H9 (cell line): ENCODE results near the gene KAZN. TPM values are rescaled to one million over a fixed set of nuclear protein-coding genes. Genes with fewer than 3 reads are reported as not detected.

Experiments used
- DNase-seq: peaks from one replicate; pipeline ENCODE4 v3.0.0-alpha.2; 2017
- H2AFZ ChIP-seq: one replicate; pipeline ENCODE4 v1.6.1; 2013; ENCODE audit warnings: mild to moderate bottlenecking, low read length, control low read depth, moderate library complexity
- H2AK5ac ChIP-seq: 2 replicates; pipeline ENCODE4 v1.6.1; 2013; ENCODE audit warnings: low read length, control low read depth, mixed read lengths; ENCODE audit not compliant: insufficient read length
- H2BK120ac ChIP-seq: one replicate; pipeline ENCODE4 v1.6.1; 2013; ENCODE audit warnings: low read depth, mild to moderate bottlenecking, low read length, control low read depth, inconsistent platforms; ENCODE audit not compliant: poor library complexity, severe bottlenecking
- H2BK12ac ChIP-seq: 2 replicates; pipeline ENCODE4 v1.6.1; 2013; ENCODE audit warnings: low read length, control low read depth, mixed read lengths, low read depth; ENCODE audit not compliant: insufficient read length
- H2BK15ac ChIP-seq: 2 replicates; pipeline ENCODE4 v1.6.1; 2013; ENCODE audit warnings: low read depth, low read length, control low read depth
- H2BK20ac ChIP-seq: one replicate; pipeline ENCODE4 v1.6.1; 2013; ENCODE audit warnings: low read depth, mild to moderate bottlenecking, low read length, control low read depth, inconsistent platforms; ENCODE audit not compliant: poor library complexity, severe bottlenecking
- H2BK5ac ChIP-seq: 2 replicates; pipeline ENCODE4 v1.6.1; 2013; ENCODE audit warnings: low read length, control low read depth, mixed read lengths; ENCODE audit not compliant: insufficient read length
- H3K14ac ChIP-seq: 2 replicates; pipeline ENCODE4 v1.6.1; 2013; ENCODE audit warnings: low read length, control low read depth; ENCODE audit not compliant: insufficient read depth
- H3K18ac ChIP-seq: 2 replicates; pipeline ENCODE4 v1.6.1; 2013; ENCODE audit warnings: low read depth, mild to moderate bottlenecking, mixed read lengths, low read length, control low read depth; ENCODE audit not compliant: insufficient read length
- H3K23ac ChIP-seq: 2 replicates; pipeline ENCODE4 v1.6.1; 2013; ENCODE audit warnings: low read length, control low read depth, mixed read lengths, low read depth; ENCODE audit not compliant: insufficient read length
- H3K23me2 ChIP-seq: 2 replicates; pipeline ENCODE4 v1.6.1; 2013; ENCODE audit warnings: low read depth, mild to moderate bottlenecking, mixed read lengths, low read length, control low read depth; ENCODE audit not compliant: insufficient read length, poor library complexity, severe bottlenecking
- H3K27ac ChIP-seq: 2 replicates; pipeline ENCODE4 v1.5.1; 2013; ENCODE audit warnings: low read length, control low read depth, mixed read lengths, low read depth; ENCODE audit not compliant: insufficient read length
- H3K27me3 ChIP-seq: 2 replicates; pipeline ENCODE4 v1.6.1; 2013; ENCODE audit warnings: low read length, control low read depth, inconsistent platforms; ENCODE audit not compliant: insufficient read depth
- H3K4ac ChIP-seq: 2 replicates; pipeline ENCODE4 v1.6.1; 2013; ENCODE audit warnings: low read depth, mild to moderate bottlenecking, control low read depth, inconsistent platforms, low read length, moderate library complexity
- H3K4me1 ChIP-seq: 2 replicates; pipeline ENCODE4 v1.6.1; 2013; ENCODE audit warnings: low read length, control low read depth, inconsistent platforms; ENCODE audit not compliant: insufficient read depth
- H3K4me2 ChIP-seq: 2 replicates; pipeline ENCODE4 v1.6.1; 2013; ENCODE audit warnings: low read length, control low read depth, mixed read lengths; ENCODE audit not compliant: insufficient read length, insufficient read depth
- H3K56ac ChIP-seq: 2 replicates; pipeline ENCODE4 v1.6.1; 2013; ENCODE audit warnings: low read depth, mild to moderate bottlenecking, mixed read lengths, low read length, control low read depth; ENCODE audit not compliant: insufficient read length
- H3K79me1 ChIP-seq: 2 replicates; pipeline ENCODE4 v1.6.1; 2013; ENCODE audit warnings: low read depth, mild to moderate bottlenecking, moderate library complexity, low read length, control low read depth, inconsistent platforms; ENCODE audit not compliant: insufficient read depth, poor library complexity, severe bottlenecking
- H3K79me2 ChIP-seq: 2 replicates; pipeline ENCODE4 v1.6.1; 2013; ENCODE audit warnings: low read length, control low read depth, inconsistent platforms; ENCODE audit not compliant: insufficient read depth
- H3K9ac ChIP-seq: 2 replicates; pipeline ENCODE4 v1.6.1; 2013; ENCODE audit warnings: low read length, control low read depth, mixed read lengths; ENCODE audit not compliant: insufficient read length; ENCODE audit errors: extremely low read depth
- H3K9me3 ChIP-seq: one replicate; pipeline ENCODE4 v1.6.1; 2013; ENCODE audit warnings: low read depth, low read length, inconsistent platforms; ENCODE audit not compliant: control insufficient read depth
- H3T11ph ChIP-seq: one replicate; pipeline ENCODE4 v1.6.1; 2013; ENCODE audit warnings: mild to moderate bottlenecking, low read length, control low read depth, inconsistent platforms
- H4K20me1 ChIP-seq: one replicate; pipeline ENCODE4 v1.6.1; 2013; ENCODE audit not compliant: control insufficient read depth, insufficient read length, insufficient read depth
- H4K5ac ChIP-seq: 2 replicates; pipeline ENCODE4 v1.6.1; 2013; ENCODE audit warnings: low read depth, mild to moderate bottlenecking, mixed read lengths, low read length, control low read depth; ENCODE audit not compliant: insufficient read length
- H4K8ac ChIP-seq: replicated peaks from 2 replicates; pipeline ENCODE4 v1.6.1; 2013; ENCODE audit warnings: low read length, control low read depth, mixed read lengths, low read depth; ENCODE audit not compliant: insufficient read length
- H4K91ac ChIP-seq: 2 replicates; pipeline ENCODE4 v1.6.1; 2013; ENCODE audit warnings: low read depth, mild to moderate bottlenecking, moderate library complexity, mixed read lengths, low read length, control low read depth; ENCODE audit not compliant: insufficient read length
- H3K27ac Mint-ChIP-seq, 3 experiments: 2 replicates in 2 of 3; 3 replicates in 1 of 3; pipeline ENCODE4 v1.8.0; 2020 to 2021; ENCODE audit warnings: mixed read lengths in 3 of 3, mild to moderate bottlenecking in 1 of 3, moderate library complexity in 1 of 3
- H3K27me3 Mint-ChIP-seq: 2 replicates; pipeline ENCODE4 v1.8.0; 2021; ENCODE audit warnings: low read depth, mild to moderate bottlenecking, moderate library complexity, mixed read lengths
- H3K36me3 Mint-ChIP-seq, 3 experiments: 2 replicates in 2 of 3; 3 replicates in 1 of 3; pipeline ENCODE4 v1.8.0; 2020 to 2021; ENCODE audit warnings: low read depth in 3 of 3, mixed read lengths in 3 of 3; ENCODE audit not compliant: insufficient read depth in 1 of 3
- H3K4me1 Mint-ChIP-seq, 2 experiments: 2 replicates each; pipeline ENCODE4 v1.8.0; 2020; ENCODE audit warnings: mixed read lengths in 2 of 2
- H3K4me3 Mint-ChIP-seq, 2 experiments: 2 replicates in 1 of 2; 3 replicates in 1 of 2; pipeline ENCODE4 v1.8.0; 2020 to 2021; ENCODE audit warnings: mild to moderate bottlenecking in 2 of 2, mixed read lengths in 2 of 2, moderate library complexity in 1 of 2
- H3K9me3 Mint-ChIP-seq, 2 experiments: 2 replicates in 1 of 2; 3 replicates in 1 of 2; pipeline ENCODE4 v1.8.0; 2020; ENCODE audit warnings: mild to moderate bottlenecking in 2 of 2, mixed read lengths in 2 of 2, moderate library complexity in 1 of 2
- WGBS: extraction: QIAGEN DNeasy Blood & Tissue Kit; methylation state at CpG from one replicate; pipeline ENCODE4 v1.1.7; 2013; ENCODE audit warnings: missing lambda C conversion rate, low lambda C conversion rate, mixed read lengths; ENCODE audit not compliant: insufficient read length; ENCODE audit errors: extremely low coverage; 5-methylcytosine and 5-hydroxymethylcytosine counted together
- total RNA-seq: library from RNA; stranded (reverse); gene quantifications from 2 replicates; pipeline ENCODE4 v1.2.1, GENCODE V29; 2021
- TF ChIP-seq, protein P1 (sequence below): fragments of 200-600 bp; sonication (generic); conservative IDR thresholded peaks from 3 replicates; pipeline ENCODE4 v1.8.0; 2021; ENCODE audit warnings: antibody characterized with exemption, mild to moderate bottlenecking

The KAZN gene
- total RNA-seq, 1 experiment from 2014 or later, result 7.6 TPM

- H4K20me1 ChIP-seq, result no peaks in the 10 kb centered on the region
- H2BK15ac ChIP-seq, result no peak overlapping the region
- Mint-ChIP-seq H3K4me3 (no peak overlapping the region), H3K4me1 (peaks cover 9 to 24% of the 10 kb centered on the region in 2 experiments), H3K27ac (no peak overlapping the region), H3K27me3 (peaks cover 4% of the 10 kb centered on the region), H3K9me3 (peaks cover 10 to 11% of the 10 kb centered on the region in 2 experiments), H3K36me3 (peaks cover 6 to 10% (median 6%) of the 10 kb centered on the region in 3 experiments; a peak in 6 of 7 replicates)
- H3K14ac ChIP-seq, result no peak overlapping the region
- H3K9ac ChIP-seq, result no peak overlapping the region
- H3K4me1 ChIP-seq, result no peaks in the 10 kb centered on the region
- no peak overlapping the region for H4K91ac ChIP-seq
- no peaks in the 10 kb centered on the region for H3K23me2 ChIP-seq
- no CpG with 5 or more reads among the region's 2 CpGs for WGBS
- H3T11ph ChIP-seq, result no peak overlapping the region
- no peaks in the 10 kb centered on the region for H3K9me3 ChIP-seq
- H2BK12ac ChIP-seq, result no peak overlapping the region
- H4K8ac ChIP-seq, result no peak overlapping the region
- no peak overlapping the region for H2BK120ac ChIP-seq
- H3K23ac ChIP-seq, result no peak overlapping the region
- no peak overlapping the region for H2AFZ ChIP-seq
- DNase-seq, result no peak
- H3K18ac ChIP-seq, result no peak overlapping the region
- H3K27ac ChIP-seq, result no peak overlapping the region
- H3K4ac ChIP-seq, result no peak overlapping the region
- H2BK20ac ChIP-seq, result no peak overlapping the region
- no peaks in the 10 kb centered on the region for H3K79me2 ChIP-seq
- H3K56ac ChIP-seq, result no peak overlapping the region
- H2AK5ac ChIP-seq, result no peak overlapping the region
- H3K4me2 ChIP-seq, result no peak overlapping the region
- TF ChIP-seq, protein P1, sequence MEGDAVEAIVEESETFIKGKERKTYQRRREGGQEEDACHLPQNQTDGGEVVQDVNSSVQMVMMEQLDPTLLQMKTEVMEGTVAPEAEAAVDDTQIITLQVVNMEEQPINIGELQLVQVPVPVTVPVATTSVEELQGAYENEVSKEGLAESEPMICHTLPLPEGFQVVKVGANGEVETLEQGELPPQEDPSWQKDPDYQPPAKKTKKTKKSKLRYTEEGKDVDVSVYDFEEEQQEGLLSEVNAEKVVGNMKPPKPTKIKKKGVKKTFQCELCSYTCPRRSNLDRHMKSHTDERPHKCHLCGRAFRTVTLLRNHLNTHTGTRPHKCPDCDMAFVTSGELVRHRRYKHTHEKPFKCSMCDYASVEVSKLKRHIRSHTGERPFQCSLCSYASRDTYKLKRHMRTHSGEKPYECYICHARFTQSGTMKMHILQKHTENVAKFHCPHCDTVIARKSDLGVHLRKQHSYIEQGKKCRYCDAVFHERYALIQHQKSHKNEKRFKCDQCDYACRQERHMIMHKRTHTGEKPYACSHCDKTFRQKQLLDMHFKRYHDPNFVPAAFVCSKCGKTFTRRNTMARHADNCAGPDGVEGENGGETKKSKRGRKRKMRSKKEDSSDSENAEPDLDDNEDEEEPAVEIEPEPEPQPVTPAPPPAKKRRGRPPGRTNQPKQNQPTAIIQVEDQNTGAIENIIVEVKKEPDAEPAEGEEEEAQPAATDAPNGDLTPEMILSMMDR, result no peak
- H3K27me3 ChIP-seq, result no peaks in the 10 kb centered on the region
- H3K79me1 ChIP-seq, result no peaks in the 10 kb centered on the region
- no peak overlapping the region for H2BK5ac ChIP-seq
- no peak overlapping the region for H4K5ac ChIP-seq
These were observed 375.9 kb downstream of the KAZN start for GRCh38 chr1:14974361-14974760.
